ENCODE results near the gene SPTBN1.

Gene SPTBN1

GRCh38 chr2:54589038-54589339, 132.9 kb downstream of the SPTBN1 start:
- Histone ChIP-seq H3K4me3 (ENCODE audit: low read depth in 1 of 2, low read length in 2 of 2) (no peak overlapping the region), H3K9ac (ENCODE audit: low read length) (no peak overlapping the region), H3K4me1 (ENCODE audit: insufficient read depth, low read length) (peaks cover 19% of the 10 kb centered on the region), H3K27me3 (ENCODE audit: control insufficient read depth in 1 of 2, insufficient read depth in 2 of 2, low read length in 2 of 2) (no peaks in the 10 kb centered on the region), H3K36me3 (ENCODE audit: insufficient read depth, low read length) (no peaks in the 10 kb centered on the region), H3K9me3 (ENCODE audit: low read length) (no peaks in the 10 kb centered on the region), H3K27ac (ENCODE audit: low read depth, low read length) (no peak overlapping the region)

GRCh38 chr2:54589340-54590215, 133.5 kb downstream of the SPTBN1 start:
- H3K4me3 ChIP-seq (ENCODE audit: low read depth in 1 of 2, low read length in 2 of 2) = no peak overlapping the region
- no peaks in the 10 kb centered on the region for H3K9me3 ChIP-seq (ENCODE audit: low read length)
- H3K4me1 ChIP-seq (ENCODE audit: insufficient read depth, low read length) = peaks cover 19% of the 10 kb centered on the region
- H3K36me3 ChIP-seq (ENCODE audit: insufficient read depth, low read length) = no peaks in the 10 kb centered on the region
- H3K27me3 ChIP-seq (ENCODE audit: control insufficient read depth in 1 of 2, insufficient read depth in 2 of 2, low read length in 2 of 2) = no peaks in the 10 kb centered on the region
- no peak overlapping the region for H3K27ac ChIP-seq (ENCODE audit: low read depth, low read length)
- H3K9ac ChIP-seq (ENCODE audit: low read length) = no peak overlapping the region

GRCh38 chr2:54590216-54591120, 134.3 kb downstream of the SPTBN1 start:
- H3K9ac ChIP-seq (ENCODE audit: low read length) = no peak overlapping the region
- no peaks in the 10 kb centered on the region for H3K36me3 ChIP-seq (ENCODE audit: insufficient read depth, low read length)
- H3K4me3 ChIP-seq (ENCODE audit: low read depth in 1 of 2, low read length in 2 of 2) = no peak overlapping the region
- peaks cover 24% of the 10 kb centered on the region for H3K4me1 ChIP-seq (ENCODE audit: insufficient read depth, low read length)
- no peaks in the 10 kb centered on the region for H3K9me3 ChIP-seq (ENCODE audit: low read length)
- no peaks in the 10 kb centered on the region for H3K27me3 ChIP-seq (ENCODE audit: control insufficient read depth in 1 of 2, insufficient read depth in 2 of 2, low read length in 2 of 2)
- no peak overlapping the region for H3K27ac ChIP-seq (ENCODE audit: low read depth, low read length)

GRCh38 chr2:54591551-54591950, 135.4 kb downstream of the SPTBN1 start:
- no peak overlapping the region for H3K4me3 ChIP-seq (ENCODE audit: low read depth in 1 of 2, low read length in 2 of 2)
- H3K27ac ChIP-seq (ENCODE audit: low read depth, low read length) = no peak overlapping the region
- no peaks in the 10 kb centered on the region for H3K27me3 ChIP-seq (ENCODE audit: control insufficient read depth in 1 of 2, insufficient read depth in 2 of 2, low read length in 2 of 2)
- no peaks in the 10 kb centered on the region for H3K36me3 ChIP-seq (ENCODE audit: insufficient read depth, low read length)
- H3K9ac ChIP-seq (ENCODE audit: low read length) = no peak overlapping the region
- H3K4me1 ChIP-seq (ENCODE audit: insufficient read depth, low read length) = peaks cover 35% of the 10 kb centered on the region
- no peaks in the 10 kb centered on the region for H3K9me3 ChIP-seq (ENCODE audit: low read length)

GRCh38 chr2:54593249-54593648, 137.1 kb downstream of the SPTBN1 start:
- Histone ChIP-seq H3K9ac (ENCODE audit: low read length) (no peak overlapping the region), H3K27ac (ENCODE audit: low read depth, low read length) (no peak overlapping the region)

GRCh38 chr2:54594048-54594447, 137.9 kb downstream of the SPTBN1 start:
- H3K4me1 ChIP-seq (ENCODE audit: insufficient read depth, low read length) = peaks cover 53% of the 10 kb centered on the region
- H3K27ac ChIP-seq (ENCODE audit: low read depth, low read length) = no peak overlapping the region
- no peaks in the 10 kb centered on the region for H3K27me3 ChIP-seq (ENCODE audit: control insufficient read depth in 1 of 2, insufficient read depth in 2 of 2, low read length in 2 of 2)
- H3K4me3 ChIP-seq (ENCODE audit: low read depth in 1 of 2, low read length in 2 of 2) = no peak overlapping the region
- H3K9me3 ChIP-seq (ENCODE audit: low read length) = no peaks in the 10 kb centered on the region
- H3K9ac ChIP-seq (ENCODE audit: low read length) = no peak overlapping the region
- H3K36me3 ChIP-seq (ENCODE audit: insufficient read depth, low read length) = peaks cover 2% of the 10 kb centered on the region

More at GRCh38 chr2:54593249-54593648, 137.1 kb downstream of the SPTBN1 start:
- Histone ChIP-seq H3K4me3 (ENCODE audit: low read depth in 1 of 2, low read length in 2 of 2) (no peak overlapping the region), H3K27me3 (ENCODE audit: control insufficient read depth in 1 of 2, insufficient read depth in 2 of 2, low read length in 2 of 2) (no peaks in the 10 kb centered on the region), H3K36me3 (ENCODE audit: insufficient read depth, low read length) (no peaks in the 10 kb centered on the region), H3K4me1 (ENCODE audit: insufficient read depth, low read length) (peaks cover 50% of the 10 kb centered on the region), H3K9me3 (ENCODE audit: low read length) (no peaks in the 10 kb centered on the region)

GRCh38 chr2:54595161-54595803, 139.2 kb downstream of the SPTBN1 start:
- Histone ChIP-seq H3K4me3 (ENCODE audit: low read depth in 1 of 2, low read length in 2 of 2) (no peak overlapping the region), H3K36me3 (ENCODE audit: insufficient read depth, low read length) (peaks cover 14% of the 10 kb centered on the region), H3K9ac (ENCODE audit: low read length) (no peak overlapping the region), H3K27me3 (ENCODE audit: control insufficient read depth in 1 of 2, insufficient read depth in 2 of 2, low read length in 2 of 2) (no peaks in the 10 kb centered on the region), H3K9me3 (ENCODE audit: low read length) (no peaks in the 10 kb centered on the region), H3K4me1 (ENCODE audit: insufficient read depth, low read length) (peaks cover 63% of the 10 kb centered on the region), H3K27ac (ENCODE audit: low read depth, low read length) (no peak overlapping the region)

GRCh38 chr2:54595999-54596902, 140.1 kb downstream of the SPTBN1 start:
- H3K27ac ChIP-seq (ENCODE audit: low read depth, low read length) = no peak overlapping the region
- H3K4me3 ChIP-seq (ENCODE audit: low read depth in 1 of 2, low read length in 2 of 2) = peak overlapping the region in 1 of 2 donors; percentile 5
- H3K9me3 ChIP-seq (ENCODE audit: low read length) = no peaks in the 10 kb centered on the region
- H3K4me1 ChIP-seq (ENCODE audit: insufficient read depth, low read length) = peaks cover 59% of the 10 kb centered on the region
- no peak overlapping the region for H3K9ac ChIP-seq (ENCODE audit: low read length)
- H3K36me3 ChIP-seq (ENCODE audit: insufficient read depth, low read length) = peaks cover 16% of the 10 kb centered on the region
- H3K27me3 ChIP-seq (ENCODE audit: control insufficient read depth in 1 of 2, insufficient read depth in 2 of 2, low read length in 2 of 2) = no peaks in the 10 kb centered on the region

- H3K27me3 ChIP-seq (ENCODE audit: control insufficient read depth in 1 of 2, insufficient read depth in 2 of 2, low read length in 2 of 2) = no peaks in the 10 kb centered on the region
- H3K4me1 ChIP-seq (ENCODE audit: insufficient read depth, low read length) = peaks cover 68% of the 10 kb centered on the region
- H3K4me3 ChIP-seq (ENCODE audit: low read depth in 1 of 2, low read length in 2 of 2) = no peak overlapping the region
- peaks cover 16% of the 10 kb centered on the region for H3K36me3 ChIP-seq (ENCODE audit: insufficient read depth, low read length)
- no peak overlapping the region for H3K27ac ChIP-seq (ENCODE audit: low read depth, low read length)
- H3K9ac ChIP-seq (ENCODE audit: low read length) = no peak overlapping the region
- H3K9me3 ChIP-seq (ENCODE audit: low read length) = no peaks in the 10 kb centered on the region
These were observed 141.2 kb downstream of the SPTBN1 start for GRCh38 chr2:54597153-54597848.

Measured in muscle layer of colon (tissue), 2 donors.